HepG2 (cell line): Measurements from ENCODE around the gene TGFBI. TPM values are rescaled to one million over a fixed set of nuclear protein-coding genes. Genes with fewer than 3 reads are reported as not detected.

Experiments
- ATAC-seq: fragments of 200-7000 bp; cut with Tn5 transposase; 3 replicates; pipeline ENCODE4 v1.9.1; 2020; ENCODE audit warnings: mild to moderate bottlenecking, moderate library complexity
- BruUV-seq: library from RNA; stranded (reverse); fragments of 400-500 nt; replicated peaks from 2 replicates; lab custom pipeline; 2021; lab: Mats Ljungman, UMichigan
- CTCF ChIA-PET: fragments of 300-600 bp; formaldehyde crosslinking; extraction: SDS; loops from one replicate; lab custom pipeline; 2021; ENCODE audit warnings: low total read pairs, inconsistent platforms, low intra/inter-chr PET ratio; lab: Yijun Ruan, JAX
- POLR2A ChIA-PET: fragments of 350-600 bp; sonication (Branson Sonifier 250); formaldehyde crosslinking; loops from one replicate; lab custom pipeline; 2020; ENCODE audit warnings: antibody characterized with exemption, inconsistent platforms; lab: Yijun Ruan, JAX
- DNase-seq: peaks from one replicate; pipeline ENCODE4 v3.0.0-alpha.2; 2015; ENCODE audit warnings: low spot score
- FAIRE-seq: peaks from 3 replicates; lab custom pipeline; 2011; peaks lifted over from hg19 to GRCh38; lab: Jason Lieb, UNC
- H2AFZ ChIP-seq: one replicate; pipeline ENCODE4 v1.6.1; 2011; ENCODE audit warnings: low read length, inconsistent platforms
- H3K27ac ChIP-seq: fragments of 300-600 bp; 3 replicates; pipeline ENCODE4 v1.8.0; 2011; ENCODE audit warnings: mixed run types, mild to moderate bottlenecking, mixed read lengths, low read length, inconsistent platforms; ENCODE audit not compliant: insufficient read depth; ENCODE audit errors: extremely low read length
- H3K27me3 ChIP-seq, 2 experiments: fragments of 200-600 bp in 1 of 2; 2 replicates in 1 of 2; 3 replicates in 1 of 2; pipeline versions ENCODE4 v1.6.0 to v1.8.0; 2011; ENCODE audit warnings: low read length in 2 of 2, mild to moderate bottlenecking in 2 of 2, moderate library complexity in 2 of 2, inconsistent platforms in 1 of 2; ENCODE audit not compliant: insufficient read depth in 2 of 2, control insufficient read depth in 1 of 2
- H3K36me3 ChIP-seq, 2 experiments: fragments of 200-600 bp in 1 of 2; replicated peaks in 1 of 2; 2 replicates in 1 of 2; 3 replicates in 1 of 2; pipeline versions ENCODE4 v1.5.1 to v1.8.0; 2011; ENCODE audit warnings: low read length in 2 of 2, inconsistent platforms in 1 of 2; ENCODE audit not compliant: insufficient read depth in 2 of 2, control insufficient read depth in 1 of 2
- H3K4me1 ChIP-seq: 2 replicates; pipeline ENCODE4 v1.5.1; 2012; ENCODE audit warnings: low read length, inconsistent platforms; ENCODE audit not compliant: insufficient read depth
- H3K4me2 ChIP-seq: 2 replicates; pipeline ENCODE4 v1.6.0; 2011; ENCODE audit warnings: low read depth, low read length, inconsistent platforms
- H3K4me3 ChIP-seq, 3 experiments: fragments of 200-600 bp in 1 of 3; sonication (generic), shearing (Covaris generic) in 1 of 3; replicated peaks in 1 of 3; 2 replicates each; pipeline ENCODE4 v1.5.1; 2011 to 2016; ENCODE audit warnings: low read length in 3 of 3, inconsistent platforms in 2 of 3, low read depth in 2 of 3, mild to moderate bottlenecking in 2 of 3, control low read depth in 1 of 3, mixed read lengths in 1 of 3; ENCODE audit not compliant: insufficient read depth in 1 of 3
- H3K79me2 ChIP-seq: one replicate; pipeline ENCODE4 v1.6.1; 2011; ENCODE audit warnings: low read length, inconsistent platforms; ENCODE audit not compliant: insufficient read depth
- H3K9ac ChIP-seq: 2 replicates; pipeline ENCODE4 v1.6.0; 2011; ENCODE audit warnings: mild to moderate bottlenecking, low read depth, low read length, inconsistent platforms; ENCODE audit not compliant: insufficient read depth
- H3K9me3 ChIP-seq: 2 replicates; pipeline ENCODE4 v1.5.1; 2012; ENCODE audit warnings: mild to moderate bottlenecking, low read length
- H4K20me1 ChIP-seq: 2 replicates; pipeline ENCODE4 v1.6.0; 2011; ENCODE audit warnings: inconsistent platforms, mild to moderate bottlenecking, low read length, moderate library complexity; ENCODE audit not compliant: insufficient read depth
- DBP ChIP-seq: sonication (generic); formaldehyde crosslinking; IDR thresholded peaks from 2 replicates; pipeline ENCODE4 v1.4.0; 2020; ENCODE audit warnings: missing genetic modification reagents; ENCODE audit errors: not compliant biosample characterization
- DNMT3B ChIP-seq: conservative IDR thresholded peaks from 2 replicates; pipeline ENCODE4 v1.6.1; 2016; ENCODE audit warnings: missing biosample characterization, control low read depth
- REXO4 ChIP-seq: sonication (generic); formaldehyde crosslinking; IDR thresholded peaks from 2 replicates; pipeline ENCODE4 v1.8.0; 2022; ENCODE audit warnings: missing genetic modification reagents, mild to moderate bottlenecking, borderline replicate concordance
- SMC3 ChIP-seq: IDR thresholded peaks from 2 replicates; pipeline ENCODE4 v1.6.1; 2011; ENCODE audit warnings: low read length, improper control_type of control experiment
- SRY ChIP-seq: sonication (generic); formaldehyde crosslinking; IDR thresholded peaks from 2 replicates; pipeline ENCODE4 v1.8.0; 2022; ENCODE audit warnings: mild to moderate bottlenecking, missing genetic modification reagents
- THAP7 ChIP-seq: sonication (generic); formaldehyde crosslinking; IDR thresholded peaks from 2 replicates; pipeline ENCODE4 v1.8.1; 2023; ENCODE audit warnings: mild to moderate bottlenecking, missing genetic modification reagents
- YEATS4 ChIP-seq: sonication (generic); formaldehyde crosslinking; IDR thresholded peaks from 2 replicates; pipeline ENCODE4 v1.4.0; 2020; ENCODE audit warnings: missing genetic modification reagents, borderline replicate concordance
- ZNF136 ChIP-seq: sonication (generic); formaldehyde crosslinking; IDR thresholded peaks from 2 replicates; pipeline ENCODE4 v1.8.1; 2022; ENCODE audit warnings: low read depth, mild to moderate bottlenecking, moderate library complexity, missing genetic modification reagents
- ZNF138 ChIP-seq: sonication (generic); formaldehyde crosslinking; IDR thresholded peaks from 2 replicates; pipeline ENCODE4 v1.5.0; 2020; ENCODE audit warnings: mild to moderate bottlenecking, low read depth, missing genetic modification reagents
- ZNF142 ChIP-seq: sonication (generic); formaldehyde crosslinking; IDR thresholded peaks from 2 replicates; pipeline ENCODE4 v1.4.0; 2020; ENCODE audit warnings: missing genetic modification reagents
- ZNF224 ChIP-seq: sonication (generic); formaldehyde crosslinking; IDR thresholded peaks from 2 replicates; pipeline ENCODE4 v1.5.0; 2020; ENCODE audit warnings: mild to moderate bottlenecking, missing genetic modification reagents
- ZNF382 ChIP-seq: sonication (generic); formaldehyde crosslinking; IDR thresholded peaks from 2 replicates; pipeline ENCODE4 v1.5.0; 2020; ENCODE audit warnings: missing genetic modification reagents, mild to moderate bottlenecking, borderline replicate concordance
- ZNF501 ChIP-seq: sonication (generic); formaldehyde crosslinking; IDR thresholded peaks from 2 replicates; pipeline ENCODE4 v1.5.1; 2020; ENCODE audit warnings: mild to moderate bottlenecking, moderate library complexity, missing genetic modification reagents
- ZNF670 ChIP-seq: sonication (generic); formaldehyde crosslinking; IDR thresholded peaks from 2 replicates; pipeline ENCODE4 v1.8.0; 2022; ENCODE audit warnings: mild to moderate bottlenecking, missing genetic modification reagents, borderline replicate concordance
- ZSCAN21 ChIP-seq: sonication (generic); formaldehyde crosslinking; IDR thresholded peaks from 2 replicates; pipeline ENCODE4 v1.8.0; 2022; ENCODE audit warnings: mild to moderate bottlenecking, missing genetic modification reagents, moderate library complexity, borderline replicate concordance
- WGBS: methylation state at CpG from one replicate; pipeline ENCODE4 v1.1.6; 2017; ENCODE audit warnings: low lambda C conversion rate; 5-methylcytosine and 5-hydroxymethylcytosine counted together
- in situ Hi-C: cut with HindIII; loops from 2 replicates; pipeline ENCODE4 v1.10.0; 2017; ENCODE audit warnings: low pct_unique_long_range_greater_than_20kb; ENCODE audit not compliant: extremely low pct_ligation_motif_present
- intact Hi-C: fragments of 100-400 bp; cut with micrococcal nuclease; formaldehyde crosslinking; loops from one replicate; pipeline ENCODE4 v1.10.0; 2022; ENCODE audit not compliant: unreplicated experiment
- polyA plus RNA-seq, 8 experiments: library from polyadenylated mRNA; depleted of rRNA in 3 of 8; stranded (reverse) in 7 of 8; unstranded in 1 of 8; fragments of >200 nt; fragmentation: Illumina TruSeq in 4 of 8; extraction: Trizol in 4 of 8; gene quantifications; 2 replicates each; pipeline versions ENCODE4 v1.2.1 to v1.2.3, GENCODE V29; 2011 to 2016; ENCODE audit warnings: low read depth in 4 of 8, missing spikeins in 1 of 8, mixed read lengths in 1 of 8; ENCODE audit not compliant: insufficient read depth in 1 of 8
- total RNA-seq, 5 experiments: library from RNA; depleted of rRNA; stranded (reverse); fragments of >200 nt; fragmentation: Illumina TruSeq; extraction: Trizol; gene quantifications; 2 replicates each; pipeline ENCODE4 v1.2.3, GENCODE V29; 2016; ENCODE audit warnings: low read depth in 1 of 5

The TGFBI gene
- total and polyA plus RNA-seq, 2 of the 13 experiments (the other 11 are each of a cell fraction or from before 2014, with no cell fraction given), result 275 to 457 TPM

- no peak overlapping the region for H2AFZ ChIP-seq
- 69% methylated on average over 7 of the region's 7 CpGs for WGBS
- peak overlapping the region; percentile 94 for H3K27ac ChIP-seq
- peaks cover 18 to 47% of the 10 kb centered on the region in 2 experiments for H3K36me3 ChIP-seq
- CTCF ChIA-PET, result interaction anchor here (1.5 kb wide), 1 partner anchor 81 kb away, joined by 3 read pairs; no protein-coding TSS in a partner anchor
- H3K4me2 ChIP-seq, result peak overlapping the region; percentile 52
- H3K9ac ChIP-seq, result peak overlapping the region; percentile 62
- in situ Hi-C loops, result no loop called here
- H3K79me2 ChIP-seq, result no peaks in the 10 kb centered on the region
- H3K4me1 ChIP-seq, result peaks cover 81% of the 10 kb centered on the region
- TF ChIP-seq REXO4 (CRISPR knock-in tag) (no peak), ZNF224 (CRISPR knock-in tag) (0 out of 2 replicates have a peak, but pooled peaks have one; percentile 8), DBP (CRISPR knock-in tag) (no peak), ZNF142 (CRISPR knock-in tag) (no peak), ZNF382 (CRISPR knock-in tag) (no peak), ZNF501 (CRISPR knock-in tag) (peak; percentile 51), THAP7 (no peak), SRY (CRISPR knock-in tag) (0 out of 2 replicates have a peak, but pooled peaks have one; percentile 9), DNMT3B (CRISPR knock-in tag) (0 out of 2 replicates have a peak, but pooled peaks have one; percentile 6), ZSCAN21 (CRISPR knock-in tag) (peak; percentile 10; the same call in 1 of the 2 replicates), YEATS4 (0 out of 2 replicates have a peak, but pooled peaks have one; percentile 36), ZNF138 (0 out of 2 replicates have a peak, but pooled peaks have one; percentile 26), SMC3 (no peak), ZNF670 (CRISPR knock-in tag) (peak; percentile 65), ZNF136 (CRISPR knock-in tag) (0 out of 2 replicates have a peak, but pooled peaks have one; percentile 1)
- H4K20me1 ChIP-seq, result no peaks in the 10 kb centered on the region
- DNase-seq (no peak), FAIRE-seq (no peak), ATAC-seq (no peak)
- POLR2A ChIA-PET, result interaction anchor here (0.7 to 7.9 kb wide), 18 partner anchors 8 to 163 kb away, joined by 3 to 129 read pairs (median 6); partner anchors contain the start of gene TGFBI
- intact Hi-C loops, result no loop called here
- no peaks in the 10 kb centered on the region for H3K9me3 ChIP-seq
- TSS peak; percentile 67 for BruUV-seq
- no peaks in the 10 kb centered on the region for H3K27me3 ChIP-seq
- peak overlapping the region in 2 of 3 experiments; percentile 3 to 7; a peak in 1 of 6 replicates for H3K4me3 ChIP-seq
Observed at GRCh38 chr5:136054142-136055019, 25.6 kb downstream of the TGFBI start.
